Upper lobe of left lung (tissue), 6 donors: ENCODE results near the gene CERS6. TPM values are rescaled to one million over a fixed set of nuclear protein-coding genes. Genes with fewer than 3 reads are reported as not detected.

Experiments
- ATAC-seq, 2 donors: fragments of 200-7000 bp; cut with Tn5 transposase; one replicate each; pipeline ENCODE4 v1.9.1; 2022; ENCODE audit warnings: mild to moderate bottlenecking in 2 of 2, moderate library complexity in 2 of 2; ENCODE audit not compliant: low FRiP score in 2 of 2
- DNase-seq, 2 donors: peaks; one replicate each; pipeline ENCODE4 v3.0.0-alpha.2; 2019 to 2020
- H3K27ac ChIP-seq, 4 donors: fragments of 200-600 bp; sonication (generic); one replicate each; pipeline ENCODE4 v1.5.1; 2016 to 2019
- H3K27me3 ChIP-seq, 4 donors: fragments of 200-600 bp; sonication (generic); one replicate each; pipeline ENCODE4 v1.5.1; 2017 to 2019
- H3K36me3 ChIP-seq, 4 donors: fragments of 200-600 bp; sonication (generic); one replicate each; pipeline ENCODE4 v1.5.1; 2016 to 2019
- H3K4me1 ChIP-seq, 4 donors: fragments of 200-600 bp; sonication (generic); one replicate each; pipeline ENCODE4 v1.5.1; 2018 to 2019
- H3K4me3 ChIP-seq, 4 donors: fragments of 200-600 bp; sonication (generic); one replicate each; pipeline ENCODE4 v1.5.1; 2017 to 2019; ENCODE audit warnings: mild to moderate bottlenecking in 2 of 4, moderate library complexity in 1 of 4
- H3K9me3 ChIP-seq, 4 donors: fragments of 200-600 bp; sonication (generic); one replicate each; pipeline ENCODE4 v1.5.1; 2018 to 2019
- CTCF ChIP-seq, 6 experiments: fragments of 450-650 bp in 4 of 6; fragments of 200-600 bp in 2 of 6; sonication (generic) in 2 of 6; IDR thresholded peaks; one replicate each; pipeline ENCODE4 v1.5.1; 2016 to 2019; ENCODE audit warnings: antibody characterized with exemption in 6 of 6
- EP300 ChIP-seq, 4 donors: sonication (generic); formaldehyde crosslinking; IDR thresholded peaks; one replicate each; pipeline ENCODE4 v1.5.1; 2017; ENCODE audit warnings: antibody characterized with exemption in 4 of 4, control low read depth in 2 of 4
- POLR2A ChIP-seq, 4 donors: fragments of 450-650 bp; IDR thresholded peaks; one replicate each; pipeline ENCODE4 v1.5.1; 2016 to 2017; ENCODE audit warnings: antibody characterized with exemption in 4 of 4, mild to moderate bottlenecking in 2 of 4
- POLR2AphosphoS5 ChIP-seq, 2 donors: sonication (generic); formaldehyde crosslinking; IDR thresholded peaks; one replicate each; pipeline ENCODE4 v1.5.1; 2017; ENCODE audit warnings: antibody characterized with exemption in 2 of 2
- WGBS, 2 donors: methylation state at CpG; one replicate each; pipeline ENCODE4 v1.1.5; 2017 to 2018; 5-methylcytosine and 5-hydroxymethylcytosine counted together
- total RNA-seq, 6 donors: library from RNA; depleted of rRNA in 4 of 6; stranded (reverse); fragments of >200 nt in 4 of 6; gene quantifications; one replicate each; pipeline versions ENCODE4 v1.1.0 to v1.2.1, GENCODE V29; 2016 to 2021
- donor health status: DM: no; HTN: no; CAD: no; lungs with moderate emphysema.
- donor health status: DM: no; HTN: yes; CAD: no; lungs with severe emphysema.

CERS6 gene
- total RNA-seq, 6 donors from 2014 or later = 7.3 to 24.7 (median 16.6) TPM

- Histone ChIP-seq H3K27ac (peak overlapping the region; percentile 52 to 70 (median 54)), H3K36me3 (no peaks in the 10 kb centered on the region), H3K4me1 (peaks cover 9 to 20% (median 19%) of the 10 kb centered on the region in 4 donors), H3K9me3 (no peaks in the 10 kb centered on the region), H3K4me3 (no peak overlapping the region), H3K27me3 (no peaks in the 10 kb centered on the region)
- DNase-seq (no peak), ATAC-seq (peak; percentile 58 to 73)
- TF ChIP-seq EP300 (IDR thresholded peaks at IDR 0.05) = peak in 2 of 4 donors; percentile 68 to 77
- TF ChIP-seq POLR2AphosphoS5 (IDR thresholded peaks at IDR 0.05) = peak in 1 of 2 donors; percentile 39
- no peak for TF ChIP-seq POLR2A (IDR thresholded peaks at IDR 0.05)
- TF ChIP-seq CTCF (IDR thresholded peaks at IDR 0.05) = no peak
- 34 to 51% methylated on average over 7 of the region's 7 CpGs for WGBS, 2 donors
Measured at GRCh38 chr2:168632709-168633121, 176.6 kb downstream of the CERS6 start.

GRCh38 chr2:168633200-168633599 lies 177.1 kb downstream of the CERS6 start:
- ATAC-seq (no peak), DNase-seq (no peak)
- Histone ChIP-seq H3K4me1 (peaks cover 9 to 20% (median 19%) of the 10 kb centered on the region in 4 donors), H3K36me3 (no peaks in the 10 kb centered on the region), H3K9me3 (no peaks in the 10 kb centered on the region), H3K27me3 (no peaks in the 10 kb centered on the region), H3K27ac (peak overlapping the region in 2 of 4 donors; percentile 53 to 55), H3K4me3 (no peak overlapping the region)
- 71 to 83% methylated on average over 1 of the region's 1 CpG for WGBS, 2 donors
- no peak for TF ChIP-seq EP300 (IDR thresholded peaks at IDR 0.05)
- peak in 1 of 2 donors; percentile 18 for TF ChIP-seq POLR2AphosphoS5 (IDR thresholded peaks at IDR 0.05)

GRCh38 chr2:168633895-168634294 lies 177.8 kb downstream of the CERS6 start:
- no peak for ATAC-seq
- 69 to 85% methylated on average over 1 of the region's 1 CpG for WGBS, 2 donors
- Histone ChIP-seq H3K27ac (peak overlapping the region in 2 of 4 donors; percentile 53 to 57), H3K9me3 (no peaks in the 10 kb centered on the region), H3K4me3 (no peak overlapping the region), H3K4me1 (peaks cover 9 to 20% (median 19%) of the 10 kb centered on the region in 4 donors), H3K27me3 (no peaks in the 10 kb centered on the region), H3K36me3 (no peaks in the 10 kb centered on the region)
- DNase-seq = no peak
- no peak for TF ChIP-seq EP300 (IDR thresholded peaks at IDR 0.05)
- no peak for TF ChIP-seq POLR2A (IDR thresholded peaks at IDR 0.05)
- TF ChIP-seq POLR2AphosphoS5 (IDR thresholded peaks at IDR 0.05) = no peak
- no peak for TF ChIP-seq CTCF (IDR thresholded peaks at IDR 0.05)

- no peak for TF ChIP-seq EP300 (IDR thresholded peaks at IDR 0.05)
- peak in 1 of 2 donors; percentile 17 for TF ChIP-seq POLR2AphosphoS5 (IDR thresholded peaks at IDR 0.05)
- TF ChIP-seq POLR2A (IDR thresholded peaks at IDR 0.05) = no peak
- H3K9me3 ChIP-seq = no peaks in the 10 kb centered on the region
- no peaks in the 10 kb centered on the region for H3K27me3 ChIP-seq
- H3K4me3 ChIP-seq = no peak overlapping the region
- DNase-seq (peak in 1 of 2 donors; percentile 66), ATAC-seq (peak; percentile 65 to 68)
- 12 to 47% methylated on average over 3 of the region's 3 CpGs for WGBS, 2 donors
- peaks cover 9 to 21% (median 20%) of the 10 kb centered on the region in 4 donors for H3K4me1 ChIP-seq
- H3K27ac ChIP-seq = peak overlapping the region in 1 of 4 donors; percentile 57
- no peaks in the 10 kb centered on the region for H3K36me3 ChIP-seq
Measured at GRCh38 chr2:168635065-168635577, 179.0 kb downstream of the CERS6 start.

GRCh38 chr2:168639018-168639417 lies 182.9 kb downstream of the CERS6 start:
- DNase-seq = no peak
- Histone ChIP-seq H3K36me3 (no peaks in the 10 kb centered on the region), H3K9me3 (no peaks in the 10 kb centered on the region), H3K4me3 (no peak overlapping the region), H3K27me3 (no peaks in the 10 kb centered on the region), H3K27ac (peak overlapping the region in 1 of 4 donors; percentile 23), H3K4me1 (peaks cover under 1 to 14% (median 11%) of the 10 kb centered on the region in 4 donors)
- no peak for ATAC-seq
- WGBS, 2 donors = 67 to 75% methylated on average over 2 of the region's 2 CpGs
- no peak for TF ChIP-seq POLR2A (IDR thresholded peaks at IDR 0.05)
- TF ChIP-seq CTCF (IDR thresholded peaks at IDR 0.05) = no peak
- no peak for TF ChIP-seq EP300 (IDR thresholded peaks at IDR 0.05)
- no peak for TF ChIP-seq POLR2AphosphoS5 (IDR thresholded peaks at IDR 0.05)
